ENCODE results near the gene CDHR3. TPM values are rescaled to one million over a fixed set of nuclear protein-coding genes. Genes with fewer than 3 reads are reported as not detected.

The CDHR3 gene
- total RNA-seq, 1 donor from 2014 or later, result 3.1 TPM

GRCh38 chr7:106042196-106042611 is 79.1 kb downstream of the CDHR3 start:
- H3K4me3 Mint-ChIP-seq (ENCODE audit: unreplicated experiment), result no peak overlapping the region
- DNase-seq (ENCODE audit: low read depth) (no peak), FAIRE-seq (no peak)
- Histone ChIP-seq H3K4me1 (ENCODE audit: insufficient read depth, low read length) (peaks cover 4% of the 10 kb centered on the region), H3K9ac (ENCODE audit: low read length) (no peak overlapping the region), H3K27ac (ENCODE audit: low read depth, low read length) (no peak overlapping the region), H3K9me3 (ENCODE audit: insufficient read depth, low read depth, low read length) (no peaks in the 10 kb centered on the region), H3K36me3 (ENCODE audit: insufficient read depth, low read length) (no peaks in the 10 kb centered on the region), H3K4me2 (ENCODE audit: low read length) (peak overlapping the region; percentile 72), H3K4me3 (ENCODE audit: insufficient read depth, low read depth, low read length) (no peak overlapping the region), H3K27me3 (ENCODE audit: insufficient read depth, low read length) (peaks cover 34% of the 10 kb centered on the region), H2AFZ (ENCODE audit: low read depth, low read length) (no peak overlapping the region), H3K79me2 (ENCODE audit: insufficient read depth, low read length) (no peaks in the 10 kb centered on the region), H4K20me1 (ENCODE audit: insufficient read depth, low read length) (no peaks in the 10 kb centered on the region)
- H3K36me3 Mint-ChIP-seq (ENCODE audit: low read depth, unreplicated experiment), result no peaks in the 10 kb centered on the region
- no peaks in the 10 kb centered on the region for H3K4me1 Mint-ChIP-seq (ENCODE audit: low read depth, unreplicated experiment)
- no peak overlapping the region for H3K27ac Mint-ChIP-seq (ENCODE audit: unreplicated experiment)
- H3K9me3 Mint-ChIP-seq (ENCODE audit: unreplicated experiment), result no peaks in the 10 kb centered on the region
- peaks cover 44% of the 10 kb centered on the region for H3K27me3 Mint-ChIP-seq (ENCODE audit: low read depth, unreplicated experiment)
- TF ChIP-seq CTCF (IDR thresholded peaks at IDR 0.05; ENCODE audit: insufficient read depth, low read depth, low read length) (no peak), EZH2 (IDR thresholded peaks at IDR 0.05; ENCODE audit: insufficient read depth, low read length) (no peak)

DNA sequence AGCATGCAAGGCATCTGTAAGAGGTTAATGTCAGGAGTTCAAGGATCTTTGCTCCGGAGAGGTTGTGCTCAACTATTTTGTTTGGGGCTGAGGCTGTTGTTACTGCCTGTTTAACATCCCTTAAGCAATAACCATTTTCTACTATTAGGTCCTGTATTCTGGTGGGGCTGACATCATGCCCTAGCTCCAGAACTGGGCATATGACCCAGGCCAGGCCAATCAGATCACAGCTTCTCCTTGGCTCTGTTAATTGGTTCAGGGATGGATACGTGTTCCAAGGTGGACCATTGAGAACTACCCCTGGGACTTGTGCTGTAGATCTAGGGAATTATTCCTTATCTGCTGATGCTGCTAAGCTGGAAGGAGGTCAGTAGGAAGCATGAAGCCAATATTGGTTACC is 82.1 kb downstream of the CDHR3 start:
- Mint-ChIP-seq H3K4me1 (ENCODE audit: low read depth, unreplicated experiment) (peaks cover under 1% of the 10 kb centered on the region), H3K9me3 (ENCODE audit: unreplicated experiment) (no peaks in the 10 kb centered on the region), H3K27me3 (ENCODE audit: low read depth, unreplicated experiment) (peaks cover 41% of the 10 kb centered on the region), H3K36me3 (ENCODE audit: low read depth, unreplicated experiment) (no peaks in the 10 kb centered on the region), H3K4me3 (ENCODE audit: unreplicated experiment) (no peak overlapping the region), H3K27ac (ENCODE audit: unreplicated experiment) (no peak overlapping the region)
- Histone ChIP-seq H3K36me3 (ENCODE audit: insufficient read depth, low read length) (no peaks in the 10 kb centered on the region), H3K27me3 (ENCODE audit: insufficient read depth, low read length) (peaks cover 33% of the 10 kb centered on the region), H3K27ac (ENCODE audit: low read depth, low read length) (no peak overlapping the region), H3K4me3 (ENCODE audit: insufficient read depth, low read depth, low read length) (no peak overlapping the region), H3K9me3 (ENCODE audit: insufficient read depth, low read depth, low read length) (no peaks in the 10 kb centered on the region), H3K4me1 (ENCODE audit: insufficient read depth, low read length) (peaks cover 4% of the 10 kb centered on the region), H3K79me2 (ENCODE audit: insufficient read depth, low read length) (no peaks in the 10 kb centered on the region), H3K4me2 (ENCODE audit: low read length) (no peak overlapping the region), H3K9ac (ENCODE audit: low read length) (no peak overlapping the region), H2AFZ (ENCODE audit: low read depth, low read length) (no peak overlapping the region), H4K20me1 (ENCODE audit: insufficient read depth, low read length) (no peaks in the 10 kb centered on the region)
- no peak for TF ChIP-seq EZH2 (IDR thresholded peaks at IDR 0.05; ENCODE audit: insufficient read depth, low read length)
- TF ChIP-seq CTCF (IDR thresholded peaks at IDR 0.05; ENCODE audit: insufficient read depth, low read depth, low read length), result no peak
- FAIRE-seq (no peak), DNase-seq (ENCODE audit: low read depth) (no peak)

DNA sequence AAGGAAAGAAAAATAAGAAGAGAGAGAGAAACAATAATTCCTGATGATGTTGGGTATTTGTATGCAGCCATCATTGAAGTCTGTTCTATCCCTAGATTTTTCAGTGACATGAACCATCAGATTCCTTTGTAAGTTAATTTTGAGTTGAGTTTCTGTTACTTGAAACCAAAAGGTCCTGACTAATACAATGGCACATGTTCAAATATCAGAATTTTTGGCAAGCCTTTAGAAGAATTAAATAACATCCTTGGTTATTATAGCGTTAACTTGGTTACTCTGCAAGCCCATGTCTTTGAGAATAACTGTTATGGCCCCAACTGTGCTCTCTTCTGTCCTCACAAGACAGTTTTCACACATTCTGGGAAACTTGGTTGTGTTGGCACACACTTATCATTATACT is 82.5 kb downstream of the CDHR3 start:
- Histone ChIP-seq H3K4me2 (ENCODE audit: low read length) (no peak overlapping the region), H2AFZ (ENCODE audit: low read depth, low read length) (no peak overlapping the region), H3K9ac (ENCODE audit: low read length) (no peak overlapping the region), H3K36me3 (ENCODE audit: insufficient read depth, low read length) (no peaks in the 10 kb centered on the region), H3K79me2 (ENCODE audit: insufficient read depth, low read length) (no peaks in the 10 kb centered on the region), H3K9me3 (ENCODE audit: insufficient read depth, low read depth, low read length) (no peaks in the 10 kb centered on the region), H3K27ac (ENCODE audit: low read depth, low read length) (no peak overlapping the region), H3K27me3 (ENCODE audit: insufficient read depth, low read length) (peaks cover 33% of the 10 kb centered on the region), H3K4me3 (ENCODE audit: insufficient read depth, low read depth, low read length) (no peak overlapping the region), H3K4me1 (ENCODE audit: insufficient read depth, low read length) (peaks cover 4% of the 10 kb centered on the region), H4K20me1 (ENCODE audit: insufficient read depth, low read length) (no peaks in the 10 kb centered on the region)
- H3K4me3 Mint-ChIP-seq (ENCODE audit: unreplicated experiment), result no peak overlapping the region
- no peak for TF ChIP-seq CTCF (IDR thresholded peaks at IDR 0.05; ENCODE audit: insufficient read depth, low read depth, low read length)
- TF ChIP-seq EZH2 (IDR thresholded peaks at IDR 0.05; ENCODE audit: insufficient read depth, low read length), result no peak
- no peak overlapping the region for H3K27ac Mint-ChIP-seq (ENCODE audit: unreplicated experiment)
- no peaks in the 10 kb centered on the region for H3K9me3 Mint-ChIP-seq (ENCODE audit: unreplicated experiment)
- peaks cover 5% of the 10 kb centered on the region for H3K4me1 Mint-ChIP-seq (ENCODE audit: low read depth, unreplicated experiment)
- FAIRE-seq (no peak), DNase-seq (ENCODE audit: low read depth) (peak; percentile 36)
- H3K27me3 Mint-ChIP-seq (ENCODE audit: low read depth, unreplicated experiment), result peaks cover 41% of the 10 kb centered on the region
- no peaks in the 10 kb centered on the region for H3K36me3 Mint-ChIP-seq (ENCODE audit: low read depth, unreplicated experiment)
